ENCODE results near the gene FMO5. TPM values are rescaled to one million over a fixed set of nuclear protein-coding genes. Genes with fewer than 3 reads are reported as not detected.

FMO5 gene
- total RNA-seq, 1 donor, result 3.6 TPM

- TF ChIP-seq, protein P1, sequence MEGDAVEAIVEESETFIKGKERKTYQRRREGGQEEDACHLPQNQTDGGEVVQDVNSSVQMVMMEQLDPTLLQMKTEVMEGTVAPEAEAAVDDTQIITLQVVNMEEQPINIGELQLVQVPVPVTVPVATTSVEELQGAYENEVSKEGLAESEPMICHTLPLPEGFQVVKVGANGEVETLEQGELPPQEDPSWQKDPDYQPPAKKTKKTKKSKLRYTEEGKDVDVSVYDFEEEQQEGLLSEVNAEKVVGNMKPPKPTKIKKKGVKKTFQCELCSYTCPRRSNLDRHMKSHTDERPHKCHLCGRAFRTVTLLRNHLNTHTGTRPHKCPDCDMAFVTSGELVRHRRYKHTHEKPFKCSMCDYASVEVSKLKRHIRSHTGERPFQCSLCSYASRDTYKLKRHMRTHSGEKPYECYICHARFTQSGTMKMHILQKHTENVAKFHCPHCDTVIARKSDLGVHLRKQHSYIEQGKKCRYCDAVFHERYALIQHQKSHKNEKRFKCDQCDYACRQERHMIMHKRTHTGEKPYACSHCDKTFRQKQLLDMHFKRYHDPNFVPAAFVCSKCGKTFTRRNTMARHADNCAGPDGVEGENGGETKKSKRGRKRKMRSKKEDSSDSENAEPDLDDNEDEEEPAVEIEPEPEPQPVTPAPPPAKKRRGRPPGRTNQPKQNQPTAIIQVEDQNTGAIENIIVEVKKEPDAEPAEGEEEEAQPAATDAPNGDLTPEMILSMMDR (IDR thresholded peaks at IDR 0.05; ENCODE audit: extremely low read depth, low read depth, low read length), result no peak
- Histone ChIP-seq H3K79me2 (ENCODE audit: insufficient read depth, low read length) (peaks cover 54% of the 10 kb centered on the region), H3K36me3 (ENCODE audit: insufficient read depth, low read length) (peaks cover 3% of the 10 kb centered on the region), H2AFZ (ENCODE audit: low read length) (peak overlapping the region; percentile 88), H3K4me2 (ENCODE audit: insufficient read depth, low read length) (peak overlapping the region; percentile 95), H3K27me3 (ENCODE audit: insufficient read depth, low read length) (no peaks in the 10 kb centered on the region), H3K9me3 (ENCODE audit: low read depth, low read length) (no peaks in the 10 kb centered on the region), H3K4me3 (ENCODE audit: insufficient read depth, low read length) (peak overlapping the region; percentile 95), H3K4me1 (ENCODE audit: insufficient read depth, low read length) (peaks cover 47% of the 10 kb centered on the region), H3K27ac (ENCODE audit: low read depth, low read length) (peak overlapping the region; percentile 81), H4K20me1 (ENCODE audit: insufficient read depth, low read length) (no peaks in the 10 kb centered on the region)
- peak; percentile 69 for DNase-seq (ENCODE audit: insufficient read length, low spot score, missing footprints)
These were observed 53.6 kb downstream of the FMO5 start for GRCh38 chr1:147171399-147172167.

DNA sequence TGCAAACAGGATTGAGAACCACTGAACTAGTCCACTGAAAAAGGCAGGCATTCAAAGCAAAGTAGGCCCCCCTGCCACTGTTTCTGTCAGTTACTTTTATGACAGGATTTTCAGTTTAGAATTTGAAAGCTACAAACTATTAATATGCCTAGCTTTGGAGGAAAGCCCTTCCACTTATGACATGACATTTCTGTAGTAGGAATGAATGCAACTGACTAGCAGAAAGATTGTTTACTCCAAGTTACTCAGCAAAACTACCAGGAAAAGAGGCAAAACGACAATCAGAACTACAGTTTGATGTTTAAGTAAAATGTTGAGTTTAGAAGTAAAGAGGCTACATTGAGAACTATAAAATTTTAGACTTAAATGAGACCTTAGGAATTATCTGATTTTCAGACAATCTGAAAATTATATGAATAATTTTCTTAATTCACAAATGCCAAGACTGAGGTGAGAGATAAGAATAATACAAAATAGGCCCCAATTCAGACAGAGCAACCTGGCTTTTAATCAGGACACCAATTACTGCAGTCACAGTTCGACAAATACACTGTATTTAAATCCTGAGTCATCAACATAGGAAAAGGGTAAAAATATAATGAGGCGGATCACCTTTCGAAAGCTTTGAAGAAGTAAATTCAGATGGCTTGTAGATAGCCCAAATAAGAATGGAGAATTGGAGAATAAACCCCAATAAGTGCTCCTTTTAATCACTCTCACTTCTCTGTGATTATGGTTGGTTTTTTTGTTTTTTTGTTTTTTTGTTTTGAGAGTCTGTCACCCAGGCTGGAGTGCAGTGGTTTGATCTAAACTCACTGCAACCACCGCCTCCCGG is 55.1 kb downstream of the FMO5 start:
- Histone ChIP-seq H3K27ac (ENCODE audit: low read depth, low read length) (peak overlapping the region; percentile 90), H3K4me1 (ENCODE audit: insufficient read depth, low read length) (peaks cover 51% of the 10 kb centered on the region), H3K79me2 (ENCODE audit: insufficient read depth, low read length) (peaks cover 69% of the 10 kb centered on the region)

DNA sequence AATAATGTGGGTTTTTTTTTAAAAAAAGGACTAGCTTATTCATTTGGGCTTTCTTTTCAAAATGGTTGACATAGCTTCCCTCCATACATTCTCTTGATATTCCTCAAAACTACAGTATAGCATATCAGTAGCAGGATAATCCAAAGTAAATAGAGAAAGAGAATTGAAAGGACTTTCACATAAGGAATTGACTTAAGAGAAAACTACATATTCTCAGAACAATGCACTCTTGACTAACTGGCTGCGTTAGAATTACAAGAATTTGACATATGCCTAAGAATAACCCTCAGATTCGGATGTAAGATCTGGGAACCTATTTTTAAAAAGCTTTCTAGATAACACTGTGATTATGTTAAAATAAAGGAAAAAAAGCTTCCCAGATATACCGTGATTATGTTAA is 56.0 kb downstream of the FMO5 start:
- Histone ChIP-seq H3K27ac (ENCODE audit: low read depth, low read length) (peak overlapping the region; percentile 90), H3K9me3 (ENCODE audit: low read depth, low read length) (no peaks in the 10 kb centered on the region), H2AFZ (ENCODE audit: low read length) (no peak overlapping the region), H3K36me3 (ENCODE audit: insufficient read depth, low read length) (peaks cover 3% of the 10 kb centered on the region), H3K4me3 (ENCODE audit: insufficient read depth, low read length) (peak overlapping the region; percentile 10), H3K27me3 (ENCODE audit: insufficient read depth, low read length) (no peaks in the 10 kb centered on the region), H3K4me2 (ENCODE audit: insufficient read depth, low read length) (peak overlapping the region; percentile 95), H4K20me1 (ENCODE audit: insufficient read depth, low read length) (no peaks in the 10 kb centered on the region), H3K79me2 (ENCODE audit: insufficient read depth, low read length) (peaks cover 75% of the 10 kb centered on the region), H3K4me1 (ENCODE audit: insufficient read depth, low read length) (peaks cover 51% of the 10 kb centered on the region)
- TF ChIP-seq, protein P1 (IDR thresholded peaks at IDR 0.05; ENCODE audit: extremely low read depth, low read depth, low read length), result no peak
- DNase-seq (ENCODE audit: insufficient read length, low spot score, missing footprints), result no peak

More for the DNA sequence above, 55.1 kb downstream of the FMO5 start:
- Histone ChIP-seq H3K27me3 (ENCODE audit: insufficient read depth, low read length) (no peaks in the 10 kb centered on the region), H3K4me2 (ENCODE audit: insufficient read depth, low read length) (peak overlapping the region; percentile 95), H4K20me1 (ENCODE audit: insufficient read depth, low read length) (no peaks in the 10 kb centered on the region), H3K36me3 (ENCODE audit: insufficient read depth, low read length) (peaks cover 3% of the 10 kb centered on the region), H2AFZ (ENCODE audit: low read length) (no peak overlapping the region), H3K9me3 (ENCODE audit: low read depth, low read length) (no peaks in the 10 kb centered on the region), H3K4me3 (ENCODE audit: insufficient read depth, low read length) (peak overlapping the region; percentile 95)
- TF ChIP-seq, protein P1 (IDR thresholded peaks at IDR 0.05; ENCODE audit: extremely low read depth, low read depth, low read length), result no peak
- DNase-seq (ENCODE audit: insufficient read length, low spot score, missing footprints), result no peak

GRCh38 chr1:147168626-147169058 is 56.5 kb downstream of the FMO5 start:
- H3K4me2 ChIP-seq (ENCODE audit: insufficient read depth, low read length), result peak overlapping the region; percentile 95
- no peak for DNase-seq (ENCODE audit: insufficient read length, low spot score, missing footprints)
- peaks cover 3% of the 10 kb centered on the region for H3K36me3 ChIP-seq (ENCODE audit: insufficient read depth, low read length)
- TF ChIP-seq, protein P1 (IDR thresholded peaks at IDR 0.05; ENCODE audit: extremely low read depth, low read depth, low read length), result no peak
- no peaks in the 10 kb centered on the region for H3K9me3 ChIP-seq (ENCODE audit: low read depth, low read length)
- H4K20me1 ChIP-seq (ENCODE audit: insufficient read depth, low read length), result no peaks in the 10 kb centered on the region
- H2AFZ ChIP-seq (ENCODE audit: low read length), result no peak overlapping the region
- H3K79me2 ChIP-seq (ENCODE audit: insufficient read depth, low read length), result peaks cover 76% of the 10 kb centered on the region
- H3K4me3 ChIP-seq (ENCODE audit: insufficient read depth, low read length), result no peak overlapping the region
- no peaks in the 10 kb centered on the region for H3K27me3 ChIP-seq (ENCODE audit: insufficient read depth, low read length)
- H3K27ac ChIP-seq (ENCODE audit: low read depth, low read length), result peak overlapping the region; percentile 90
- peaks cover 48% of the 10 kb centered on the region for H3K4me1 ChIP-seq (ENCODE audit: insufficient read depth, low read length)

Data from osteoblast (primary cell).